Mucosa of rectum (tissue), 2 donors: ENCODE data around the gene OR2L2.

Experiments used
- H3K27ac ChIP-seq, 2 donors: one replicate each; pipeline ENCODE4 v1.7.0; 2013; ENCODE audit warnings: inconsistent platforms in 2 of 2, low read depth in 2 of 2, low read length in 2 of 2
- H3K27me3 ChIP-seq, 2 donors: one replicate each; pipeline ENCODE4 v1.7.0; 2013; ENCODE audit warnings: low read length in 2 of 2; ENCODE audit not compliant: control insufficient read depth in 2 of 2, insufficient read depth in 2 of 2
- H3K36me3 ChIP-seq, 2 donors: one replicate each; pipeline ENCODE4 v1.7.0; 2013; ENCODE audit warnings: low read length in 2 of 2; ENCODE audit not compliant: control insufficient read depth in 2 of 2, insufficient read depth in 2 of 2
- H3K4me1 ChIP-seq, 2 donors: one replicate each; pipeline ENCODE4 v1.7.0; 2013; ENCODE audit warnings: low read length in 2 of 2, mild to moderate bottlenecking in 1 of 2; ENCODE audit not compliant: control insufficient read depth in 2 of 2, insufficient read depth in 2 of 2
- H3K4me3 ChIP-seq, 2 donors: one replicate each; pipeline ENCODE4 v1.7.0; 2013; ENCODE audit warnings: low read length in 2 of 2
- H3K9ac ChIP-seq, 2 donors: one replicate each; pipeline ENCODE4 v1.7.0; 2013; ENCODE audit warnings: low read length in 2 of 2, low read depth in 1 of 2, mild to moderate bottlenecking in 1 of 2
- H3K9me3 ChIP-seq, 2 donors: one replicate each; pipeline ENCODE4 v1.7.0; 2013; ENCODE audit warnings: low read length in 2 of 2; ENCODE audit not compliant: control insufficient read depth in 2 of 2
- donor health status: healthy.
- donor health status: Normal muscosa, but diverticular disease.

The OR2L2 gene

GRCh38 chr1:248029770-248030169 is at the start of gene OR2L2:
Gene OR2L2 (plus strand): TSS chr1:248030070. CDS start chr1:248038268, 8,198 bp downstream.
- Histone ChIP-seq H3K36me3 (no peaks in the 10 kb centered on the region), H3K27me3 (no peaks in the 10 kb centered on the region), H3K9ac (no peak within 1 kb of the TSS), H3K9me3 (peaks cover 3 to 7% of the 10 kb centered on the region in 2 donors), H3K27ac (no peak within 1 kb of the TSS), H3K4me3 (no peak within 1 kb of the TSS), H3K4me1 (no peaks in the 10 kb centered on the region)

DNA sequence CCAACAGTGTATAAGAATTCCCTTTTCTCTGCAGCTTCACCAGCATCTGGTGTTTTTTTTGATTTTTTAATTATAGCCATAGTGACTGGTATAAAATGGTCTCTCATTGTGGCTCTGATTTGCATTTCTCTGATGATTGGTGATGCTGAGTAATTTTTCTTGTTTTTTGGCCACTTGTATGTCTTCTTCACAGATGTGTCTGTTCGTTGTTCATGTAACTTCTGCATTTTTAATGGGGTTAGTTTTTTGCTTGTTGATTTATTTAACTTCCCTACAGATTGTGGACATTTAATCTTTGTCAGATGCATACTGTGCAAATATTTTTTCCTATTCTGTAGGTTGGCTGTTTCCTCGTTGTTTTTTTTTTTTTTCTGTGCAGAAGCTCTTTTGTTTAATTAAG is 36.9 kb upstream of the OR2L2 start:
- H3K27ac ChIP-seq: no peak overlapping the region
- H3K9me3 ChIP-seq: no peaks in the 10 kb centered on the region
- H3K4me1 ChIP-seq: no peaks in the 10 kb centered on the region
- no peaks in the 10 kb centered on the region for H3K27me3 ChIP-seq
- no peaks in the 10 kb centered on the region for H3K36me3 ChIP-seq
- H3K9ac ChIP-seq: no peak overlapping the region
- no peak overlapping the region for H3K4me3 ChIP-seq

GRCh38 chr1:247998811-247999210 is 31.1 kb upstream of the OR2L2 start:
- no peaks in the 10 kb centered on the region for H3K27me3 ChIP-seq
- no peak overlapping the region for H3K9ac ChIP-seq
- H3K27ac ChIP-seq: no peak overlapping the region
- no peaks in the 10 kb centered on the region for H3K36me3 ChIP-seq
- no peak overlapping the region for H3K4me3 ChIP-seq
- H3K9me3 ChIP-seq: no peaks in the 10 kb centered on the region
- H3K4me1 ChIP-seq: no peaks in the 10 kb centered on the region

DNA sequence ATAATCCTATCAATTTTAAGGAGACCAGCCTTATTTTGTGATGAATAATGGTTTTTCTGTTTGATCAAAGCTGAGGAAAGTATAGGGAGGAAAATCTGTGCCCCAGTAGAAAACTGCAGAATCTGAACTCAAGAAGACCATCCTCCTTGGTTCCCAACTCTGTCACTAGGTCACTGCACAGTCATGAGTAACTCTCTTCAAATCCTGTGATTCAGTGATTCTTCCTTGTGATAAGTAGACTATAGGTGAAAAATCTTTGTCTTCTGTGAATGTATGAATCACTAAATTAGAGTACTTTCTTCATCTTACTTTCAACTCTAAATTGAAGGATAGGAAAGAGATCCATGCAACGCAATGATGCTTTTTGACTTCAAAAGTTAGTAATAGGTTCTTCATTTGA is 29.7 kb upstream of the OR2L2 start:
- H3K36me3 ChIP-seq: no peaks in the 10 kb centered on the region
- no peak overlapping the region for H3K9ac ChIP-seq
- H3K9me3 ChIP-seq: no peaks in the 10 kb centered on the region
- H3K4me1 ChIP-seq: no peaks in the 10 kb centered on the region
- H3K4me3 ChIP-seq: no peak overlapping the region
- no peaks in the 10 kb centered on the region for H3K27me3 ChIP-seq
- H3K27ac ChIP-seq: no peak overlapping the region

DNA sequence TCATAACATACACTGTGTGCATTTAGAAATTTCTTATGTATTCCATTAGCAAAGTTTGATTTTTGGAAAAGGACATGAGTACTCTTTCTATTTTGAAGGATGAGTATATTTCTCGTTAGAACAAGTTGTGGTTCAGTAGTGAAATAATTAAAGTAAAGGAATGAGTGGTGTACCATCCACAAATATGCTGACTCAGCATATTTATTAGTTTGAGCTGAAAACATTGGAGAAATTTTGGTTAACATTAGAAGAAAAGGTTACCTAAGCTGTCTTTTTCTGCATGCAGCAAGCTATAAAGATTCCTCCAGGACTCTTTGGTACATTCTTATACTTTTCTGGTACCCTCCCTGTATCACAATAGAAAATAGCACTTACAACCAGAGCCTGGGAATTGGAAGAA is 22.1 kb upstream of the OR2L2 start:
- Histone ChIP-seq H3K4me3 (no peak overlapping the region), H3K36me3 (no peaks in the 10 kb centered on the region), H3K27ac (no peak overlapping the region), H3K9me3 (peaks cover 2 to 4% of the 10 kb centered on the region in 2 donors), H3K27me3 (no peaks in the 10 kb centered on the region), H3K9ac (no peak overlapping the region), H3K4me1 (no peaks in the 10 kb centered on the region)

DNA sequence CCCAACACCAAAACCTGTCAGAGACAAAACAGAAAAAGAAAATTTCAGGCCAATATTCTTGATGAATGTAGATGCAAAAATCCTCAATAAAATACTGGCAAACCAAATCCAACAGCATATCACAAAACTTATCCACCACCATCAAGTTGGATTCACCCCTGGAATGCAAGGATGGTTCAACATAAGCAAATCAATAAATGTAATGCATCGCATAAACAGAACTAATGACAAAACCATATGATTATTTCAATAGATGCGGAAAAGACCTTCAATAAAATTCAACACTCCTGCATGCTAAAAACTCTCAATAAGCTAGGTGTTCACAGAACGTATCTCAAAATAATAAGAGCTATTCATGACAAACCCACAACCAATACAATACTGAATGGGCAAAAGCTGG is 20.2 kb upstream of the OR2L2 start:
- Histone ChIP-seq H3K4me1 (no peaks in the 10 kb centered on the region), H3K36me3 (no peaks in the 10 kb centered on the region), H3K9ac (no peak overlapping the region), H3K27ac (no peak overlapping the region), H3K4me3 (no peak overlapping the region), H3K27me3 (no peaks in the 10 kb centered on the region), H3K9me3 (peaks cover 2 to 4% of the 10 kb centered on the region in 2 donors)

- Histone ChIP-seq H3K36me3 (no peaks in the 10 kb centered on the region), H3K27me3 (no peaks in the 10 kb centered on the region), H3K9me3 (peaks cover 2 to 4% of the 10 kb centered on the region in 2 donors), H3K27ac (no peak within 1 kb of the TSS), H3K4me1 (no peaks in the 10 kb centered on the region), H3K9ac (no peak within 1 kb of the TSS), H3K4me3 (no peak within 1 kb of the TSS)
Observed at GRCh38 chr1:248013229-248013710, 16.6 kb upstream of the OR2L2 start, which contains the start of gene OR2L5. Gene OR2L5 (plus strand): TSS chr1:248013660. CDS start chr1:248021948, 8,288 bp downstream.

- Histone ChIP-seq H3K4me3 (no peak overlapping the region), H3K4me1 (no peaks in the 10 kb centered on the region), H3K9ac (no peak overlapping the region), H3K36me3 (no peaks in the 10 kb centered on the region), H3K27ac (no peak overlapping the region), H3K9me3 (no peaks in the 10 kb centered on the region), H3K27me3 (no peaks in the 10 kb centered on the region)
Observed at GRCh38 chr1:248015803-248016202, 14.1 kb upstream of the OR2L2 start.

GRCh38 chr1:248045209-248045608 is 15.3 kb downstream of the OR2L2 start:
- no peaks in the 10 kb centered on the region for H3K4me1 ChIP-seq
- no peak overlapping the region for H3K4me3 ChIP-seq
- no peaks in the 10 kb centered on the region for H3K36me3 ChIP-seq
- no peaks in the 10 kb centered on the region for H3K27me3 ChIP-seq
- peaks cover 0 to 3% of the 10 kb centered on the region in 2 donors for H3K9me3 ChIP-seq
- no peak overlapping the region for H3K9ac ChIP-seq
- H3K27ac ChIP-seq: no peak overlapping the region

DNA sequence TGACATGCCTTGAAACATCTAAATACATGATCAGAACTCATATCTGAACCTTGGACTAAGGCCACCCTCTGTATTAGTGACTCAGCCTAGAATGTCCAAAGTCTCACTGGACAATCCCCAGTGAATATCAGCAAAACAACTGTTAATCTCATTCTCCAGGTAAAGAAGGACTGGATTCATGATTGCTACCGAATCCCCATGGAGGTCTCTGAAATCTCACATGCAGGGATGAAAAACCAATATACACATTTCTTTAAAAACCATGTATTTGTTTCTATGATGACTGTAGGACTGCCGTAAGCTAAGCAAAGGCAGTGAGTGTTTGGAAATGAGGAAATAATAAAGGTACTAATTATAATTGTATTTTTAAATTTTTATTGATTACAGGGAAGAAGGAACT is 16.7 kb downstream of the OR2L2 start, which contains the start of gene OR2L3:
Gene OR2L3, plus strand, starts transcription at position 301 of the 400 bp plus-strand sequence. CDS start 13,846 bp downstream, outside the sequence.
- Histone ChIP-seq H3K4me1 (no peaks in the 10 kb centered on the region), H3K36me3 (no peaks in the 10 kb centered on the region), H3K27ac (no peak within 1 kb of the TSS), H3K4me3 (no peak within 1 kb of the TSS), H3K9ac (no peak within 1 kb of the TSS), H3K9me3 (peaks cover 0 to 3% of the 10 kb centered on the region in 2 donors), H3K27me3 (no peaks in the 10 kb centered on the region)

GRCh38 chr1:248047008-248047407 is 17.1 kb downstream of the OR2L2 start:
- no peak overlapping the region for H3K27ac ChIP-seq
- no peaks in the 10 kb centered on the region for H3K4me1 ChIP-seq
- no peaks in the 10 kb centered on the region for H3K36me3 ChIP-seq
- H3K9me3 ChIP-seq: peaks cover 0 to 3% of the 10 kb centered on the region in 2 donors
- H3K27me3 ChIP-seq: no peaks in the 10 kb centered on the region
- H3K9ac ChIP-seq: no peak overlapping the region
- no peak overlapping the region for H3K4me3 ChIP-seq
